Measurements from ENCODE around the gene ITGB1.

Gene ITGB1

DNA sequence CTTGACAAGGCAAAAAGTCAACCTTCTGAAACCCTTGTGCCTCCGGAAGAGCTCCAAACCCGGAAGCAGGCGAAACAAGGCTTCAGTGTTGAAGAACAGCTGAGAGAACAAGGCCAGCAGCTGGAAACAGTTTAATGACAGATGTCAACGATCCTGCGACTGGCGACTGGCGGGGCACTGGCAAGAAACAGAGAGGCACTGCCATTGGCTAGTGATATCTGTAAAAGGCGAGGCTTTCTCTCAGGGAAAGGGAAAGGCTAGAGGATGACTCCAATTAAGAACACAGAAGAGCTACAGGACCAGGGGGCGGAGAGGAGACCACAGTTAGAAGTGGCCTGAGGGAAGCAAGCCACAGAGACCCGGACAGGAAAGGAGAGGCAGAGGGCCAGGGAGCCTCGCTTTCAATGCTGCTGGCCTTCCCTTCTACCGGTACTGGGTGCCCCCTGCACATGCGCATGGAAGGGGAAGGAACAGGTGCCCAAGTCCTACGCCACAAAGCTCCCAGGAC lies 19.4 kb downstream of the ITGB1 start:
- H3K9ac ChIP-seq (ENCODE audit: low read depth, low read length, poor library complexity): no peak overlapping the region
- H3K18ac ChIP-seq (ENCODE audit: low read length): peak overlapping the region; percentile 42
- no peak overlapping the region for H2AFZ ChIP-seq (ENCODE audit: low read length)
- no peak for DNase-seq (ENCODE audit: low spot score)
- H3K4me1 ChIP-seq (ENCODE audit: control insufficient read depth in 2 of 2, insufficient read depth in 1 of 2, low read depth in 1 of 2, low read length in 2 of 2): peaks cover 18 to 20% of the 10 kb centered on the region in 2 donors
- H3K36me3 ChIP-seq (replicated peaks in 1 of 2; ENCODE audit: control insufficient read depth in 2 of 2, insufficient read depth in 2 of 2, low read length in 2 of 2): peaks cover 2 to 39% of the 10 kb centered on the region in 2 donors
- H4K8ac ChIP-seq (ENCODE audit: low read depth, low read length): no peak overlapping the region
- H3K27ac ChIP-seq (replicated peaks; ENCODE audit: low read length): no peak overlapping the region
- H2BK15ac ChIP-seq (ENCODE audit: low read length): no peak overlapping the region
- peaks cover 0 to 4% of the 10 kb centered on the region in 2 donors for H3K9me3 ChIP-seq (replicated peaks in 1 of 2; ENCODE audit: control insufficient read depth in 2 of 2, insufficient read depth in 1 of 2, low read depth in 1 of 2, low read length in 2 of 2)
- H3K79me1 ChIP-seq (ENCODE audit: low read depth, low read length): peaks cover 5% of the 10 kb centered on the region
- H2BK5ac ChIP-seq (ENCODE audit: low read length): no peak overlapping the region
- peak overlapping the region; percentile 25 for H3K14ac ChIP-seq (ENCODE audit: low read length)
- H2AK5ac ChIP-seq (ENCODE audit: low read depth, low read length): no peak overlapping the region
- H4K91ac ChIP-seq (ENCODE audit: low read depth, low read length, poor library complexity): no peak overlapping the region
- no CpG with 5 or more reads among the region's 14 CpGs for WGBS, 2 donors (ENCODE audit: extremely low coverage in 2 of 2, insufficient read length in 2 of 2, insufficient replicate concordance in 1 of 2)
- H3K27me3 ChIP-seq (ENCODE audit: control insufficient read depth in 3 of 3, insufficient read depth in 3 of 3, low read depth in 1 of 3, low read length in 3 of 3): no peaks in the 10 kb centered on the region
- H2BK12ac ChIP-seq (ENCODE audit: low read length): no peak overlapping the region
- H2BK120ac ChIP-seq (ENCODE audit: low read depth, low read length): no peak overlapping the region
- no peak overlapping the region for H3K23ac ChIP-seq (ENCODE audit: low read depth, low read length, poor library complexity)
- H3K4me3 ChIP-seq (ENCODE audit: low read length in 2 of 2): peak overlapping the region in 1 of 2 donors; percentile 15
- no peak overlapping the region for H3K4ac ChIP-seq (ENCODE audit: low read length)
- no peak overlapping the region for H3K4me2 ChIP-seq (ENCODE audit: insufficient read depth, low read length, poor library complexity, severe bottlenecking)

DNA sequence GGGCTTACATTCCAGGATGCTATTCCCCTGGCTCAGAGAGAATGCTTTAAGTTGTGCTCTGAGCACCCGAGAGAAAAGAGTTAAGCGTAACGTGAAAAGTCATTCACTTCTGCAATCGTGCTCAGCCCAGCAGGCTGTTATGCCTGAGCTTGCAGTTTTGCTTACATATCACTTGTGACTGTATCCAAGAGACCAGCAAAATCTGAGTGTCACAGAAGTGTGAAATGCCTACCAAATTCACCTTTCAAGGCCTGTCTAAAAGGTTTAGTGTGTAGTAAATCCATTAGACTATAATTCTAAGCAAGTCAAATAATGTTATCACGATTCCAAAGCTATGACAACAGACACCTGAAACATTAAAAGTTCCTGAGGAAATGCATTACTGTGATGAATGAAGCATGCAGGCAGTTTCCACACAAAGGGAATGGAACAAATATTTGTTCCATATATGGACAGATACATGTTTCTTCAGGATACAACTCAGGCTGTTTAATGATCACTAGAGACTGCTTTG lies 20.1 kb downstream of the ITGB1 start:
- Histone ChIP-seq H2BK120ac (ENCODE audit: low read depth, low read length) (no peak overlapping the region), H2BK15ac (ENCODE audit: low read length) (no peak overlapping the region), H4K8ac (ENCODE audit: low read depth, low read length) (no peak overlapping the region), H2BK12ac (ENCODE audit: low read length) (no peak overlapping the region), H3K9ac (ENCODE audit: low read depth, low read length, poor library complexity) (no peak overlapping the region), H2BK5ac (ENCODE audit: low read length) (no peak overlapping the region), H4K91ac (ENCODE audit: low read depth, low read length, poor library complexity) (no peak overlapping the region), H2AFZ (ENCODE audit: low read length) (no peak overlapping the region), H3K79me1 (ENCODE audit: low read depth, low read length) (peaks cover 5% of the 10 kb centered on the region), H3K14ac (ENCODE audit: low read length) (no peak overlapping the region), H3K9me3 (replicated peaks in 1 of 2; ENCODE audit: control insufficient read depth in 2 of 2, insufficient read depth in 1 of 2, low read depth in 1 of 2, low read length in 2 of 2) (peaks cover 0 to 4% of the 10 kb centered on the region in 2 donors), H3K4me2 (ENCODE audit: insufficient read depth, low read length, poor library complexity, severe bottlenecking) (no peak overlapping the region), H3K4me1 (ENCODE audit: control insufficient read depth in 2 of 2, insufficient read depth in 1 of 2, low read depth in 1 of 2, low read length in 2 of 2) (peaks cover 18 to 20% of the 10 kb centered on the region in 2 donors), H3K36me3 (replicated peaks in 1 of 2; ENCODE audit: control insufficient read depth in 2 of 2, insufficient read depth in 2 of 2, low read length in 2 of 2) (peaks cover 2 to 46% of the 10 kb centered on the region in 2 donors), H2AK5ac (ENCODE audit: low read depth, low read length) (no peak overlapping the region), H3K4ac (ENCODE audit: low read length) (no peak overlapping the region), H3K23ac (ENCODE audit: low read depth, low read length, poor library complexity) (no peak overlapping the region), H3K27me3 (ENCODE audit: control insufficient read depth in 3 of 3, insufficient read depth in 3 of 3, low read depth in 1 of 3, low read length in 3 of 3) (no peaks in the 10 kb centered on the region), H3K4me3 (ENCODE audit: low read length in 2 of 2) (no peak overlapping the region), H3K27ac (replicated peaks; ENCODE audit: low read length) (no peak overlapping the region), H3K18ac (ENCODE audit: low read length) (no peak overlapping the region)
- no CpG with 5 or more reads among the region's 5 CpGs for WGBS, 2 donors (ENCODE audit: extremely low coverage in 2 of 2, insufficient read length in 2 of 2, insufficient replicate concordance in 1 of 2)
- DNase-seq (ENCODE audit: low spot score): no peak

DNA sequence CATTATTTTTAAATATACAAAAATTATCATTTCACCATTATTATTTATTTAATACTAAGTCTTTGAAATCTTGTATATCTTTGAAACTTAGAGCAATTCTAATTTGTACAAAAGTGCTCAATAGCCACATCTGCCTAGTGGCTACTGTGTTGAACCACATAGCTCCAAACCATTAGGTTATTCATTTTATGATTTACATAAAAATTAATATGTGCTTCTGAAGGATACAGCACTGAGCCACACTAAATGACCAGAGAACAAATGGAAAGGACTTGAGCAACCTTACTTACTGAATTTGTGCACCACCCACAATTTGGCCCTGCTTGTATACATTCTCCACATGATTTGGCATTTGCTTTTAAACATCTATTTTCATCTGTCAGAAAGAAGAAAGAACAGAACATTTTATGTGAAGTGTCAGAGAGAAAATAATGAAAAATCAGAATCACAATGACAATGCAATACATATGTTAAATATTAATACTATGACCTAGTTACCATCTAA lies 25.8 kb downstream of the ITGB1 start:
- H3K4me3 ChIP-seq (ENCODE audit: low read length in 2 of 2): no peak overlapping the region
- no peak overlapping the region for H2AFZ ChIP-seq (ENCODE audit: low read length)
- no peak overlapping the region for H2BK5ac ChIP-seq (ENCODE audit: low read length)
- H2BK12ac ChIP-seq (ENCODE audit: low read length): no peak overlapping the region
- H3K23ac ChIP-seq (ENCODE audit: low read depth, low read length, poor library complexity): no peak overlapping the region
- no peak overlapping the region for H4K8ac ChIP-seq (ENCODE audit: low read depth, low read length)
- H3K36me3 ChIP-seq (replicated peaks in 1 of 2; ENCODE audit: control insufficient read depth in 2 of 2, insufficient read depth in 2 of 2, low read length in 2 of 2): peaks cover 6 to 88% of the 10 kb centered on the region in 2 donors
- H2AK5ac ChIP-seq (ENCODE audit: low read depth, low read length): no peak overlapping the region
- no peak overlapping the region for H4K91ac ChIP-seq (ENCODE audit: low read depth, low read length, poor library complexity)
- H3K9ac ChIP-seq (ENCODE audit: low read depth, low read length, poor library complexity): no peak overlapping the region
- DNase-seq (ENCODE audit: low spot score): no peak
- H3K27ac ChIP-seq (replicated peaks; ENCODE audit: low read length): no peak overlapping the region
- peaks cover 1% of the 10 kb centered on the region for H3K79me1 ChIP-seq (ENCODE audit: low read depth, low read length)
- no peak overlapping the region for H3K18ac ChIP-seq (ENCODE audit: low read length)
- no peak overlapping the region for H2BK120ac ChIP-seq (ENCODE audit: low read depth, low read length)
- peaks cover 0 to 11% of the 10 kb centered on the region in 2 donors for H3K9me3 ChIP-seq (replicated peaks in 1 of 2; ENCODE audit: control insufficient read depth in 2 of 2, insufficient read depth in 1 of 2, low read depth in 1 of 2, low read length in 2 of 2)
- H3K4me1 ChIP-seq (ENCODE audit: control insufficient read depth in 2 of 2, insufficient read depth in 1 of 2, low read depth in 1 of 2, low read length in 2 of 2): peaks cover 0 to 2% of the 10 kb centered on the region in 2 donors
- H3K27me3 ChIP-seq (ENCODE audit: control insufficient read depth in 3 of 3, insufficient read depth in 3 of 3, low read depth in 1 of 3, low read length in 3 of 3): no peaks in the 10 kb centered on the region
- H3K14ac ChIP-seq (ENCODE audit: low read length): no peak overlapping the region
- no peak overlapping the region for H3K4me2 ChIP-seq (ENCODE audit: insufficient read depth, low read length, poor library complexity, severe bottlenecking)
- no peak overlapping the region for H3K4ac ChIP-seq (ENCODE audit: low read length)
- no peak overlapping the region for H2BK15ac ChIP-seq (ENCODE audit: low read length)

DNA sequence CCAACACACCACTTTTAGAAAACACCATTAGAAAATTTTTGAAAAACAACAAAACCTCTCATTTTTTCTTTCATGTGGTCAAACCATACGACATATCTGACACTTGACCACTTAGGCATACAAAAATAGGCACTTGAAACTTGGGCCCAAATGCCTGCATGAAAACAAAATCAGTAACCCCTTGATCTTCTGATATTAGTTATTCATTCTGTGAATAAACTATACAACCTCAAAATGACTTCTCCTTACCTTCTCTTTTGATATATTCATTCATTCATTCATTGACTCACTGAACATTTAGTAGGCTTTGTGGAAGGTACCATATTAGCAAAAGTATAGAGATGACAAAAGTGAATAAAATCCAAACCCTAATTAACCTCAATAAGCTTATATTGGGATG lies 26.4 kb downstream of the ITGB1 start:
- no peak overlapping the region for H3K4me3 ChIP-seq (ENCODE audit: low read length in 2 of 2)
- peaks cover 0 to 18% of the 10 kb centered on the region in 2 donors for H3K9me3 ChIP-seq (replicated peaks in 1 of 2; ENCODE audit: control insufficient read depth in 2 of 2, insufficient read depth in 1 of 2, low read depth in 1 of 2, low read length in 2 of 2)
- H2BK120ac ChIP-seq (ENCODE audit: low read depth, low read length): no peak overlapping the region
- H4K8ac ChIP-seq (ENCODE audit: low read depth, low read length): no peak overlapping the region
- H3K14ac ChIP-seq (ENCODE audit: low read length): no peak overlapping the region
- H3K36me3 ChIP-seq (replicated peaks in 1 of 2; ENCODE audit: control insufficient read depth in 2 of 2, insufficient read depth in 2 of 2, low read length in 2 of 2): peaks cover 9 to 95% of the 10 kb centered on the region in 2 donors
- H3K4ac ChIP-seq (ENCODE audit: low read length): no peak overlapping the region
- H3K9ac ChIP-seq (ENCODE audit: low read depth, low read length, poor library complexity): no peak overlapping the region
- WGBS, 2 donors (ENCODE audit: extremely low coverage in 2 of 2, insufficient read length in 2 of 2, insufficient replicate concordance in 1 of 2): no CpG with 5 or more reads among the region's 1 CpG
- no peak overlapping the region for H3K23ac ChIP-seq (ENCODE audit: low read depth, low read length, poor library complexity)
- no peak overlapping the region for H3K4me2 ChIP-seq (ENCODE audit: insufficient read depth, low read length, poor library complexity, severe bottlenecking)
- no peak overlapping the region for H4K91ac ChIP-seq (ENCODE audit: low read depth, low read length, poor library complexity)
- no peak overlapping the region for H2AFZ ChIP-seq (ENCODE audit: low read length)
- no peak overlapping the region for H2AK5ac ChIP-seq (ENCODE audit: low read depth, low read length)
- H3K79me1 ChIP-seq (ENCODE audit: low read depth, low read length): peaks cover 3% of the 10 kb centered on the region
- DNase-seq (ENCODE audit: low spot score): no peak
- no peak overlapping the region for H2BK5ac ChIP-seq (ENCODE audit: low read length)
- H3K27ac ChIP-seq (replicated peaks; ENCODE audit: low read length): no peak overlapping the region
- no peak overlapping the region for H3K18ac ChIP-seq (ENCODE audit: low read length)
- H2BK12ac ChIP-seq (ENCODE audit: low read length): no peak overlapping the region
- no peaks in the 10 kb centered on the region for H3K27me3 ChIP-seq (ENCODE audit: control insufficient read depth in 3 of 3, insufficient read depth in 3 of 3, low read depth in 1 of 3, low read length in 3 of 3)
- no peak overlapping the region for H2BK15ac ChIP-seq (ENCODE audit: low read length)
- peaks cover 0 to 2% of the 10 kb centered on the region in 2 donors for H3K4me1 ChIP-seq (ENCODE audit: control insufficient read depth in 2 of 2, insufficient read depth in 1 of 2, low read depth in 1 of 2, low read length in 2 of 2)
